IgD-negative memory B cell (primary cell): Measurements from ENCODE around the gene SRSF1. TPM values are rescaled to one million over a fixed set of nuclear protein-coding genes. Genes with fewer than 3 reads are reported as not detected.

Source experiments
- H3K27ac Mint-ChIP-seq, 3 donors: one replicate each; pipeline ENCODE4 v1.8.0; 2020 to 2022; ENCODE audit warnings: mild to moderate bottlenecking in 3 of 3, mixed read lengths in 3 of 3, moderate library complexity in 1 of 3
- H3K27me3 Mint-ChIP-seq: one replicate; pipeline ENCODE4 v1.8.0; 2021; ENCODE audit warnings: mixed read lengths
- H3K36me3 Mint-ChIP-seq: one replicate; pipeline ENCODE4 v1.8.0; 2020; ENCODE audit warnings: mild to moderate bottlenecking, mixed read lengths
- H3K4me1 Mint-ChIP-seq, 3 donors: one replicate each; pipeline ENCODE4 v1.8.0; 2020 to 2022; ENCODE audit warnings: mixed read lengths in 3 of 3, mild to moderate bottlenecking in 1 of 3
- H3K4me3 Mint-ChIP-seq, 4 donors: one replicate each; pipeline ENCODE4 v1.8.0; 2020 to 2022; ENCODE audit warnings: mild to moderate bottlenecking in 4 of 4, mixed read lengths in 4 of 4, moderate library complexity in 3 of 4
- H3K9me3 Mint-ChIP-seq, 3 donors: one replicate each; pipeline ENCODE4 v1.8.0; 2020 to 2021; ENCODE audit warnings: mixed read lengths in 3 of 3, mild to moderate bottlenecking in 1 of 3
- polyA plus RNA-seq: library from polyadenylated mRNA; unstranded; fragments of 300-500 nt; fragmentation: Illumina TruSeq; gene quantifications from one replicate; pipeline ENCODE4 v1.2.3, GENCODE V29; 2021

Gene SRSF1
- polyA plus RNA-seq, 1 donor from 2014 or later: 57.3 TPM

DNA sequence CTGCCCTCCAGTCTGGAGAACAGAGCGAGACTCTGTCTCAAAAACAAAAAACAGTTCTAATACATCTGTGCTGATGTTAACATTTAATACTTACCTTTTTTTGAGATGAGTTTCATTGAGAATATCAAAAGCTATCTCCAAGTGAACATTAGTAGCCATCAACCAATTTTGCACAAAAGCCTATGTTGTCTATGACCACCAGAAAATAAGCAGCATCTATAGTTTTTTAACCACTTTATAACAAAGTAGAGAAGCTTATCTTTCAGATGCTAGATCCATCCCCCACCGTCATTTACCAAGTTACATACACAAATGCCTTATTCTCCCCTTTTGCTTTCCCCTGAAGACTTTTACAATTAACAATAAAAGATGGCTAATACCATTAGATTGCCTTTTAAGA is 4.1 kb downstream of the SRSF1 start:
- Mint-ChIP-seq H3K27ac (peak overlapping the region; percentile 37 to 59 (median 53)), H3K4me3 (peak overlapping the region in 3 of 4 donors; percentile 13 to 72 (median 16)), H3K4me1 (peaks cover 36 to 49% (median 41%) of the 10 kb centered on the region in 3 donors), H3K36me3 (peaks cover 5% of the 10 kb centered on the region), H3K9me3 (no peaks in the 10 kb centered on the region), H3K27me3 (no peaks in the 10 kb centered on the region)

- peak overlapping the region in 2 of 3 donors; percentile 37 to 59 for H3K27ac Mint-ChIP-seq
- peaks cover 5% of the 10 kb centered on the region for H3K36me3 Mint-ChIP-seq
- peaks cover 36 to 46% (median 39%) of the 10 kb centered on the region in 3 donors for H3K4me1 Mint-ChIP-seq
- peak overlapping the region in 1 of 4 donors; percentile 72 for H3K4me3 Mint-ChIP-seq
- H3K9me3 Mint-ChIP-seq: no peaks in the 10 kb centered on the region
- no peaks in the 10 kb centered on the region for H3K27me3 Mint-ChIP-seq
Measured at GRCh38 chr17:58002154-58002948, 4.7 kb downstream of the SRSF1 start.

DNA sequence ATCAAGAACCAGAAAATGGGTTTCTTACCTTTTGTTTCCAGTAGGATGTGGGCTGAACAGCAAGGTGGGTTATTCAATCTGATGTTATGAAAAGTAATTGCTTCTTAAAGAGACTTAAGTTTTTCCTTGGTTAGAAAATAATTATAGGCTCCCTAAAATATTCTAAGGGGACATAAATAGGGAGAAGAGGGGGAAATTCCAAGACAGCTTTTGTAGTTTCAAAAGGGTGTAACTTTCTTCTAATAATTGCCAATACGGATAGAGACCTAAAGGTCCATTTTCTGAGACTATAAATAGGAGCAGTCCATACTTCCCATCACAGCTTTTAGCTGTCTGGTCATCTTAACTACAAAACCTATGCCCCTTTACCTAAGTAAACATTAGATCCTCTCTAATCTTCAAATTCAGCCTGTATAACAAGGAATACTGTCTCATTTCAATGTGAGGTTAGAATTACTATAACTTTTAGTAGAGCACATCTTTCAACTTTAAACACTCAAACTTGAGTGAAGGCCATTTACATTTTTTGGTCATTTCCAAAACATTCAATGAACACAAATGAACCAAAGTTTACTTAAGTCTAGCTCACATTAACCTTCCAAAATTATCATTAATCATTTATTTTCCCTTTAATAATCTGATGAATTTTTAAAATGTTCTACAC is 5.5 kb downstream of the SRSF1 start:
- Mint-ChIP-seq H3K9me3 (no peaks in the 10 kb centered on the region), H3K4me3 (no peak overlapping the region), H3K27ac (peak overlapping the region in 2 of 3 donors; percentile 37 to 59), H3K36me3 (peaks cover 5% of the 10 kb centered on the region), H3K4me1 (peaks cover 35 to 43% (median 37%) of the 10 kb centered on the region in 3 donors), H3K27me3 (no peaks in the 10 kb centered on the region)

DNA sequence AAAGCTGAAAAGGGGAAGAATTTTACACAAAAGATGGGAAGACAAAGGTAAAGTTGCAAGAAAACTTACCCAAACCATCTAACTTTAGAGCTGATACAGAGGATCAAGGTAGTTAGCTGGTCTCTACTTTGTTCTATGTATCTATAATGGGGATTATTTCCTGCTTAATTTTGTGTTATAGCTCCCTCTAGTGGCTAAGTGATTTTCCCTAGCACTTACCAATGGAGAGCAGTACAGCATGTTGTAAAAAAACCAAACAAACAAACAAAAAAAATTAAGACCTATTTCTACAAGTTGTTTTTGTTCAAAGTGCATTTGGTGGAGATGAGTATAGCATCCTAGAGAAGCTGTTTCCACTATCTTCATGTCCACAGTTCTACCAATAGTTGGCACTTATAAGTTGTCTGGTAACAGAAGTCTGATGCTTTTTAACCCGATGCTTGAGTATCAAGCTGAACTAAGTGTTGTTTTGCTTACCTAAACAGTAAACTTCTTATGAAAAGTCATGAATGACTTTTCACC is 7.5 kb downstream of the SRSF1 start:
- Mint-ChIP-seq H3K4me3 (peak overlapping the region in 1 of 4 donors; percentile 79), H3K27ac (peak overlapping the region in 2 of 3 donors; percentile 35 to 80), H3K36me3 (no peaks in the 10 kb centered on the region), H3K9me3 (no peaks in the 10 kb centered on the region), H3K4me1 (peaks cover 22 to 31% (median 26%) of the 10 kb centered on the region in 3 donors), H3K27me3 (no peaks in the 10 kb centered on the region)

DNA sequence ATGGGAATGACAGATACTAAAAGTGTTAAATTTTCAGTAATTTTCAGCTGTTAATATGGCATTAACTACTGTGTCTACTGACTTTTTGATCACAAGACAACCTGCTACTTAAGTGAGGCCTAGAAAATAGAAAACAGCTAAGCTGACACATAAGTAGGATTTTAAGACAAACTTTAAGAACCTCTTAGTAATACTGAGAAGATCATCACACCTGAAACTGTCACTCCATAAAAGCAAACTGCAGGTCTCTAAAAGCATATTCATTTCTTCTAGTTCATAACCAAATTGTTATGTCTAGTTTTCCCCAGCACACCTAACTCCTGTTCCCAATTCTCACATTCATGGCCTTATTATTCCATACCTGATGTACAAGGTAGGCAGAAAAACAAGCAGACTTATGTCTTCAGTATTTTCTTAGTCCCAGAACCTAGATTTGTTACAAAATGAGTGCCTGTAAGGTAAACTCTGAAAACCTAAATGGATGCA is 8.0 kb downstream of the SRSF1 start:
- peak overlapping the region in 2 of 3 donors; percentile 35 to 80 for H3K27ac Mint-ChIP-seq
- peaks cover 25 to 35% (median 29%) of the 10 kb centered on the region in 3 donors for H3K4me1 Mint-ChIP-seq
- H3K4me3 Mint-ChIP-seq: peak overlapping the region in 1 of 4 donors; percentile 79
- no peaks in the 10 kb centered on the region for H3K9me3 Mint-ChIP-seq
- H3K36me3 Mint-ChIP-seq: no peaks in the 10 kb centered on the region
- H3K27me3 Mint-ChIP-seq: no peaks in the 10 kb centered on the region

DNA sequence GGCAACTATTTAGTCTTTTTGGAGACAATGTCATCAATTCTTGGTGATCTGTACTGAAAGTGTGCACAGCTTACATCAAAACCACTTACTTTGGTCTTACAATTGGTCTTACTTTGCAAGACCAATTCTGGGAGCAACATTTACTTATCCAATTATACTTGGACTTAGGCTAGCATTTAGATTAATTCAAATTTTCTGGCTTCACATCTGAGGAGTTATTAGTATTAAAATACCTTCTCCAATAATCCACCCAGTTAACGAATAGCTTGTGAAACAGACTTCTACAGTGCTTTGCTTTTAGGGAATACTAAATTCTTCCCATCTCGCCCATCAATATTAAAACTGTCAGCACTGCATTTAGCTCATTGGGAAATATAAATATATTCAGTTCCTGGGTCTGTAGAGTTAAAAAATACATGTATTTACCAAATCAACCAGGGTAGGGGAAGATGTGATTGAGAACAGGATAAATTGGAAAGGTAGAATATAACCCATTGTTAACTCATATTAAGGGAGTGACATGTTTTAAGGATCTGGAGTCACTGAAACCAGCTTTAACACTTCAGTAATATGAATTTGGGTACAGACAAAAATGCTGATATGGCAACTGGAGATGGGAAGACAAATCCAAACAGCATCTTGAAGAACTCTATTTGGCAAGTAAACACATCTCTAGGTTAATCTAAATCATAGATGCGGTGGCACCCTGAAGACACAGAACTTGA is 9.8 kb downstream of the SRSF1 start:
- H3K9me3 Mint-ChIP-seq: no peaks in the 10 kb centered on the region
- H3K4me3 Mint-ChIP-seq: peak overlapping the region in 1 of 4 donors; percentile 25
- no peaks in the 10 kb centered on the region for H3K36me3 Mint-ChIP-seq
- peak overlapping the region in 2 of 3 donors; percentile 52 to 54 for H3K27ac Mint-ChIP-seq
- no peaks in the 10 kb centered on the region for H3K27me3 Mint-ChIP-seq
- peaks cover 27 to 40% (median 30%) of the 10 kb centered on the region in 3 donors for H3K4me1 Mint-ChIP-seq

DNA sequence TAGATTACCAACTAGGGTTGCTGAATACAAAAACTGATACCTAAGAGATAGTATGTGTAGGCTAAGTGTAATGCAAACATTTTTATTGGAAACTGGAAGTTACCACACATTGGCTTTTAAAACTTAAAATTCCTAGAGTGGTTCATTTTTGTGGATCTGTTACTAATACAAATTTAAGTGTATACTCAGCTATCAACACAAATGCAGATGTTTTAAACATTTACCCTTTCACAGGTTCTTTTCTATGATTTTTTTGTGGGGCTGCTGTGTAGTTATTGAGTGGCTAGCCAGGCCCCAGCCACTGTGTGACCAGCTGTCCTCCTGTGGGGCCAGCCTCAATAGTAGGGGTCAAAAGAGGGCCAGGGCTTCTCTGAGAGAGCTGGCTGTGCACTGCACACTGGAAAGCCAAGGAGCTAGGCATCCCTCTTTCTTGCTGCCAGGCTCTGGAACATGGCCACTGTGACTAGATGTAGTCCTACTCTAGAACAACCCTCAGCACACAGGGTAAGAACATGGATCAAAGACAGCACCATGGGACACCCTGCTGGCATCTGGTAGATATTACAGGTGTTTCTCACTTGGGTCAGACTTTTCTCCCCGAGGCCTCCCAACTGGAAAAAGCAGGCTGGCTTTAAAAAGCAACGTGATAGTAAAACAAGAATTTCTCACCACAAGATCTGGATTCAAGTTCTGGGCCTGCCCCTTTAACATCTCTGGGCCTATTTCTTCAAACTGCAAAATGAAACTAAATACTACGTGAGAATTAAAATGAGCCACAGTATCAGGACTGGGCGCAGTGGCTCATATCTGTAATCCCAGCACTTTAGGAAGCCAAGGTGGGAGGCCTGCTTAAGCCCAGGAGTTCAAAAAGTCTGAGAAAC is 11.7 kb downstream of the SRSF1 start:
- Mint-ChIP-seq H3K27ac (peak overlapping the region; percentile 5 to 76 (median 16)), H3K27me3 (no peaks in the 10 kb centered on the region), H3K4me1 (peaks cover 27 to 39% (median 28%) of the 10 kb centered on the region in 3 donors), H3K36me3 (no peaks in the 10 kb centered on the region), H3K9me3 (no peaks in the 10 kb centered on the region), H3K4me3 (peak overlapping the region in 1 of 4 donors; percentile 2)

GRCh38 chr17:57994436-57994835 is 12.6 kb downstream of the SRSF1 start:
- Mint-ChIP-seq H3K9me3 (no peaks in the 10 kb centered on the region), H3K4me3 (no peak overlapping the region), H3K4me1 (peaks cover 29 to 35% (median 30%) of the 10 kb centered on the region in 3 donors), H3K27ac (peak overlapping the region in 1 of 3 donors; percentile 43), H3K27me3 (no peaks in the 10 kb centered on the region), H3K36me3 (no peaks in the 10 kb centered on the region)

DNA sequence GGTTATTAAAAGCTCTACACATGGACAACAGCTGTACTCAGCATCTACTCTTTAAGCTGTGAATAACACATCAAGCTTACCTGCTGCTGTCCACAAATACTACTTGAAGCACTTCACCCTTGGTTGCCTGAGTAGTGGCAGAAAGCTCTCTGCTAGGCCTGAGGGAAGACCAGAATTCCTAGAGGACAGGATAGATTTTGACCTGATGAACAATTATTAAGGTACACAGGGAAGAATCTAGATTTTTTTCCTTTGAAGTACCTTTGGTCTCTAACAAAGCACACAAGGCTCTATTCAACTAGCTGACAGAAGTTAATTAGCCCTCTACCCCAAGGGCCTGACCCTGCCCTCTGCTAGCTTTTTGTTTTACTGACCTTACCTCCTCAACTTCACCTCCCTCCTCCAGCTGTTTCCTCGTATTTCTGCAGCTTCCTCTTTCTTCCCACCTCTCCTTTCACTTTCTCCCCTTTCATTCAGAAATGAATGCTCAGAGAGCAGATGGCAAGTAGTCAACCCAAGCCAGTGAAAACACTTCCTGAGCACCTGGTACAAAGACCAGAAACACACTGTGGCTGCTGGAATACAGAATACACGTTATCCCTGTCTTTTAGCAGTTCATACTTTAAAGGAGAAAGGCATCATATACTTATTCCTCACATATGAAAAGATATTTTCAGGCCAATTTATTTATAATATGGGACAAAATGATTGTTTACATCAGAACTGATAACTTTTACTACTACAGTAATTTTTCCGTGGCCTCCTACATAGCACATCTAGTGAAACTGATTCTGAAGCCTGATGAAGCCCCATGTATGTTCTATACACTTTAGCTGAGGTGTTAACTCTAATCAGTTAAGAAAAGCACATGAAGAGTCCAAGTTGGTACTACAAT is 13.3 kb downstream of the SRSF1 start:
- Mint-ChIP-seq H3K27me3 (no peaks in the 10 kb centered on the region), H3K27ac (peak overlapping the region in 1 of 3 donors; percentile 43), H3K4me1 (peaks cover 30 to 32% (median 31%) of the 10 kb centered on the region in 3 donors), H3K36me3 (no peaks in the 10 kb centered on the region), H3K9me3 (no peaks in the 10 kb centered on the region), H3K4me3 (peak overlapping the region in 3 of 4 donors; percentile 19 to 65 (median 25))

DNA sequence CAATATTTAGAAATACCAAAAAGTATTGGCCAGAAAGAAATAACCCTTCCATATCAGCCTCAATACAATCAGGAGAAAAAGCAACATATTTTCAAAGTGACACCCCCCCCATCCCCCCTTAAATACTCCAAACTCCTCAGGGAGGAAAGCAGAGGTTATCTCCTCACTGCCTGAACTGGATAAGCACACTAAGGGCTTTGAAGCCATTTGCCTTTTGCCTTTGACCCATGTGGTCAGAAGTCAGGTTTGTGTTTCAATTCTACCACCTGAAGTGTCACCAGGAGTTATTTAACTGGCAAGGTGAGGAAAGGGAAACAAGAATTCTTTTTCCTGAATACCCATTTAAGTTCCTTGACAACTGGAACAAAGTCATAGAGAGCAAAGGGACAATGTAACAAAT is 15.5 kb downstream of the SRSF1 start:
- peak overlapping the region in 1 of 4 donors; percentile 55 for H3K4me3 Mint-ChIP-seq

DNA sequence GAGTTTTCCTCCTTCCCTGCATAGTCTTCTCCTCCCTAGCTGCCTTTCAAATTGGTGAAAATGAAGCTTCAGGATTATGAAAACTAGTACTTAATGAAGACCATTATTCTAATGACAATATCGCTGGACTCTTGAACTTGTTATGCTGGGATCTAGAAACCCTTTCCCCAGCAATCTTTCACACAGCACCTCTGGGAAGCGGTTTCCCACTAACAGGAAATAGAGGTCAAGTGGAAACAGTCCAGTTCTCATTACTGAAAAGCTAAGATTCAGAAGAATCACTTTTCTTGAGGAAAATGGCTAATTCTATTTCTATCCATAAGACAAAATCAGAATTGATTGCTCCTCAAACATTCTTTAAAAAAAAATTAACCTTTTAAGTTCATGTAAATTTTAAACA is 17.0 kb downstream of the SRSF1 start:
- Mint-ChIP-seq H3K27me3 (no peaks in the 10 kb centered on the region), H3K9me3 (no peaks in the 10 kb centered on the region), H3K27ac (peak overlapping the region in 1 of 3 donors; percentile 89), H3K4me3 (peak overlapping the region in 2 of 4 donors; percentile 60 to 91), H3K4me1 (peaks cover 31 to 44% (median 37%) of the 10 kb centered on the region in 3 donors), H3K36me3 (no peaks in the 10 kb centered on the region)

More for the DNA sequence above, 15.5 kb downstream of the SRSF1 start:
- H3K4me1 Mint-ChIP-seq: peaks cover 31 to 36% (median 33%) of the 10 kb centered on the region in 3 donors
- no peaks in the 10 kb centered on the region for H3K27me3 Mint-ChIP-seq
- H3K27ac Mint-ChIP-seq: no peak overlapping the region
- no peaks in the 10 kb centered on the region for H3K9me3 Mint-ChIP-seq
- H3K36me3 Mint-ChIP-seq: no peaks in the 10 kb centered on the region

DNA sequence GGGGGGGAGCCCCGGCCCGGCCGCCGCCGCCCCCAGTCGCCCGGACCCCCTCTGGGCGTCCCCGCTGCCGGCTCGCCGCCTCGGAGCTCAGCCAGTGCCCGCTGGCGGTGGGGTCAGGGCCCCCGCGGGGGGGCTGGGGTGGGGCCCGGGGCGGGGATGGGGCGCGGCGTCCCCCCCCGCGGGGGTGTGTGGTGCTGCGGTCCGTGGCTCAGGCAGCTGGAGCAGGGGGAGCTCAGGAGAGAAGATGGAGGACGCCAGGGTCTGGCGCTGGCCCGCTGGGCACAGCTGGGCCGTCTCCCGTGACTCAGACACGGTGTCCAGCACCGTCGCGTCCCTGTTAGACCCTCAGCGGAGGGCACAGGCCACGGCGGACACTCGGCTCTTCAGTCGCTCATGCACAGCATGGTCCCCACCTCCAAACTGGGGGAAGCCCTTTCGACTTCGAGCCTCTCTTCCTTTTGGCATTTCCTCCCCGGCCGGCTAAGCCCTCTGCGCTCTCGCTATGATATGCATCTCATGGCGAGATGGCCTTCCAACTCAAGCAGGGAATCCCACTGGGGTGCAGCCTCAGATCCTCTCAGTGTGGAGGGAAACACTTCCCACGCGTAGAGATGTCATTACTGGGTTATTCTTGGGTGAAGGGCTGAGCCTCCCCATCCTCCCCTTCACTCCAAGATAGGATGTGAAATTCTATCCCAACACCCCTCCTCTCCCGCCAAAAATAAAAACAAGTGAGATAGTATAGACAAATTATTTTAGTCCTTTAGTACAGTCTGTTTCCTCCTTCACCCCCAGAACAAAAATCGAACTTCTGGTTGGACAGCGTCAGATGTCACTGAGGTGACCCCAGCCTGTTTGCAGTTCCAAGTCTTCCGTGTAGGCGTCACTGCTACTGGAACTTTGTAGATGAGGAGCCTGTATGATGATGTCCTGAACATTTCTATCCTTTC is 18.5 kb downstream of the SRSF1 start:
- H3K4me1 Mint-ChIP-seq: peaks cover 35 to 48% (median 39%) of the 10 kb centered on the region in 3 donors
- H3K27ac Mint-ChIP-seq: peak overlapping the region; percentile 88 to 96 (median 89)
- no peaks in the 10 kb centered on the region for H3K9me3 Mint-ChIP-seq
- H3K36me3 Mint-ChIP-seq: peaks cover 1% of the 10 kb centered on the region
- no peaks in the 10 kb centered on the region for H3K27me3 Mint-ChIP-seq
- peak overlapping the region; percentile 86 to 97 (median 93) for H3K4me3 Mint-ChIP-seq
